Esophagus muscularis mucosa (tissue), 4 donors: ENCODE measurements around the gene ARHGAP30. TPM values are rescaled to one million over a fixed set of nuclear protein-coding genes. Genes with fewer than 3 reads are reported as not detected.
A peak's percentile ranks its signal among the peaks of the same experiment; 100 is the strongest.

ENCODE experiments used
- DNase-seq: peaks from one replicate; pipeline ENCODE4 v3.0.0-alpha.2; 2017; ENCODE audit errors: extremely low spot score
- H3K27ac ChIP-seq, 4 donors: fragments of 200-600 bp; sonication (generic); replicated peaks in 1 of 4; 1 replicate in 3 of 4; 2 replicates in 1 of 4; pipeline ENCODE4 v1.5.1; 2016 to 2019; ENCODE audit warnings: mild to moderate bottlenecking in 1 of 4
- H3K27me3 ChIP-seq, 4 donors: fragments of 200-600 bp; sonication (generic); one replicate each; pipeline versions ENCODE4 v1.5.1 to v1.6.0; 2016 to 2019
- H3K36me3 ChIP-seq, 4 donors: fragments of 200-600 bp; sonication (generic); one replicate each; pipeline ENCODE4 v1.5.1; 2016 to 2019
- H3K4me1 ChIP-seq, 4 donors: fragments of 200-600 bp; sonication (generic); one replicate each; pipeline ENCODE4 v1.5.1; 2016 to 2019
- H3K4me3 ChIP-seq, 4 donors: fragments of 200-600 bp; sonication (generic); 1 replicate in 2 of 4; 2 replicates in 2 of 4; pipeline ENCODE4 v1.5.1; 2016 to 2019; ENCODE audit warnings: mild to moderate bottlenecking in 4 of 4, moderate library complexity in 1 of 4
- H3K9me3 ChIP-seq, 4 donors: fragments of 200-600 bp; sonication (generic); 1 replicate in 3 of 4; 2 replicates in 1 of 4; pipeline ENCODE4 v1.5.1; 2016 to 2019
- EP300 ChIP-seq: sonication (generic); formaldehyde crosslinking; IDR thresholded peaks from one replicate; pipeline ENCODE4 v1.6.1; 2017; ENCODE audit warnings: antibody characterized with exemption
- POLR2A ChIP-seq: fragments of 450-650 bp; IDR thresholded peaks from one replicate; pipeline ENCODE4 v1.6.1; 2017; ENCODE audit warnings: antibody characterized with exemption, moderate library complexity, mild to moderate bottlenecking, low read depth
- POLR2AphosphoS5 ChIP-seq, 2 donors: sonication (generic); formaldehyde crosslinking; IDR thresholded peaks; one replicate each; pipeline ENCODE4 v1.6.1; 2017; ENCODE audit warnings: antibody characterized with exemption in 2 of 2
- WGBS: methylation state at CpG from one replicate; pipeline ENCODE4 v1.1.5; 2018; 5-methylcytosine and 5-hydroxymethylcytosine counted together
- intact Hi-C: fragments of 100-400 bp; cut with DNase I; formaldehyde crosslinking; loops from one replicate; pipeline ENCODE4 v1.15.1; 2023
- total RNA-seq, 4 donors: library from RNA; depleted of rRNA; stranded (reverse); fragments of >200 nt; gene quantifications; one replicate each; pipeline versions ENCODE4 v1.1.0 to v1.2.1, GENCODE V29; 2016
- TF ChIP-seq, protein P1 (sequence below), 3 experiments: fragments of 200-600 bp in 2 of 3; fragments of 450-650 bp in 1 of 3; sonication (generic) in 2 of 3; IDR thresholded peaks; one replicate each; pipeline ENCODE4 v1.5.1; 2017 to 2019; ENCODE audit warnings: antibody characterized with exemption in 3 of 3, mild to moderate bottlenecking in 2 of 3, moderate library complexity in 1 of 3

Gene ARHGAP30
- total RNA-seq, 4 donors from 2014 or later, result 4.6 to 14.1 (median 6.9) TPM

DNA sequence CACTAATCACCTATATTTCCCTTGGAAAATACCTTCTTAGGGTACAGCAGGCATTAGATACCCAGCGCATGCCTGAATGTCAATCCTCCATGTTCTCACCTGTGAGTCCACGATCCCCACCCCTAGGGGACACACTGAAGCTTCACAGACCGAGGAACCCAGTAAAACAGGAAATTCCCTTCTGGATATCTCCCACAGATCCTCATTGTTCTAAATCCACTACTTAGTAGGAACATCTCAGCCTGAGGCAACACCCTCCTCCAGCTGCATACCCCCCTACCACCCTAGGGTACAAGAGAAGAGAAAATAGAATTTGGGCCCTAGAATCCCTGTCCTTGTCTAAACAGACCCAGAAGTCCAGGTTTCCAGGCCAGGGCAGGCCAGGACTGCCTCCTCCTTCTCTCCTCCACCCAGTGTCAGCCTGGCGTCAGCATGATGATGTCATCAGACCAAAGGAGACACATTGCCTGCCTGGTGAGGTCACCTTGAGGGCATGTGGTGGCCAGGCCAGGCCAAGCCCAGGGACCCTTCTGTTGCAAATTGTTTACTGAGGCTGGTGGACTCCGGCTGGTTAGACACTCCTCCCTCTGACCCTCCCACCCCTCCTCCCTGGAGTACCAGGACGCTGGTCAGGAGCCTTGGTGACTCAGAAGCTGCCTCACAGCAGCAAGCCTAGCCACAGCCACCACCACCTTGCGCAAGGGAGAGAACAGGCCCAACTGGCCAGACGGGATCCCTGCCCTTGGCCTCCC, 13.5 kb upstream of the ARHGAP30 start:
- no peaks in the 10 kb centered on the region for H3K4me1 ChIP-seq
- no peak for DNase-seq
- peak overlapping the region in 1 of 4 donors; percentile 34 for H3K27ac ChIP-seq
- H3K4me3 ChIP-seq, result no peak overlapping the region
- peaks cover 0 to 18% (median 0%) of the 10 kb centered on the region in 4 donors for H3K27me3 ChIP-seq
- TF ChIP-seq, protein P1, sequence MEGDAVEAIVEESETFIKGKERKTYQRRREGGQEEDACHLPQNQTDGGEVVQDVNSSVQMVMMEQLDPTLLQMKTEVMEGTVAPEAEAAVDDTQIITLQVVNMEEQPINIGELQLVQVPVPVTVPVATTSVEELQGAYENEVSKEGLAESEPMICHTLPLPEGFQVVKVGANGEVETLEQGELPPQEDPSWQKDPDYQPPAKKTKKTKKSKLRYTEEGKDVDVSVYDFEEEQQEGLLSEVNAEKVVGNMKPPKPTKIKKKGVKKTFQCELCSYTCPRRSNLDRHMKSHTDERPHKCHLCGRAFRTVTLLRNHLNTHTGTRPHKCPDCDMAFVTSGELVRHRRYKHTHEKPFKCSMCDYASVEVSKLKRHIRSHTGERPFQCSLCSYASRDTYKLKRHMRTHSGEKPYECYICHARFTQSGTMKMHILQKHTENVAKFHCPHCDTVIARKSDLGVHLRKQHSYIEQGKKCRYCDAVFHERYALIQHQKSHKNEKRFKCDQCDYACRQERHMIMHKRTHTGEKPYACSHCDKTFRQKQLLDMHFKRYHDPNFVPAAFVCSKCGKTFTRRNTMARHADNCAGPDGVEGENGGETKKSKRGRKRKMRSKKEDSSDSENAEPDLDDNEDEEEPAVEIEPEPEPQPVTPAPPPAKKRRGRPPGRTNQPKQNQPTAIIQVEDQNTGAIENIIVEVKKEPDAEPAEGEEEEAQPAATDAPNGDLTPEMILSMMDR (IDR thresholded peaks at IDR 0.05), result no peak
- peak in 1 of 2 donors; percentile 17 for TF ChIP-seq POLR2AphosphoS5 (IDR thresholded peaks at IDR 0.05)
- intact Hi-C loops, result no loop called here
- no peaks in the 10 kb centered on the region for H3K36me3 ChIP-seq
- no peaks in the 10 kb centered on the region for H3K9me3 ChIP-seq
- 61% methylated on average over 7 of the region's 8 CpGs for WGBS

DNA sequence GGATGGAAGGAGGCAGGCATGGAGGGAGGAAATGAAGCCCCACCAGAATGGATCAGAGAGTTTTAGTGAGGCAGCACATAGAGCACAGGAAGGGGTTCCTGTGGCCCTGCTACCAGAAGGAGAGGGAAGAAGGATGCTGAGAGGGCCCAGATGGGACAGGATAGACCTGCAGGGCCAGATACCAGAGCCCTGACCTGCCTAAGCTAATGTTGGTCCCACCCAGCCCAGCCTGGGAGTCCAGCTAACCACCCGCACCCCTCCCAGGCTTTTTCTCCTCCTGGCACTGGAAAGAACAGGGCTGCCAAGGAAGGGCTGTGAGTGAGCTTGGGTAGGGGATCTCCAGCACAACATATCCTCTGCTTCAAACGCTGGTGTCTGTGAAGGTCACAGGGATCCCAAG, 12.8 kb upstream of the ARHGAP30 start:
- Histone ChIP-seq H3K27me3 (peaks cover 0 to 17% (median 0%) of the 10 kb centered on the region in 4 donors), H3K4me3 (no peak overlapping the region), H3K4me1 (no peaks in the 10 kb centered on the region), H3K36me3 (no peaks in the 10 kb centered on the region), H3K27ac (peak overlapping the region in 1 of 4 donors; percentile 34), H3K9me3 (no peaks in the 10 kb centered on the region)
- TF ChIP-seq, protein P1 (IDR thresholded peaks at IDR 0.05), result no peak
- TF ChIP-seq POLR2AphosphoS5 (IDR thresholded peaks at IDR 0.05) (no peak), POLR2A (no peak), EP300 (no peak)
- DNase-seq, result no peak
- 89% methylated on average over 2 of the region's 2 CpGs for WGBS
- intact Hi-C loops, result no loop called here

DNA sequence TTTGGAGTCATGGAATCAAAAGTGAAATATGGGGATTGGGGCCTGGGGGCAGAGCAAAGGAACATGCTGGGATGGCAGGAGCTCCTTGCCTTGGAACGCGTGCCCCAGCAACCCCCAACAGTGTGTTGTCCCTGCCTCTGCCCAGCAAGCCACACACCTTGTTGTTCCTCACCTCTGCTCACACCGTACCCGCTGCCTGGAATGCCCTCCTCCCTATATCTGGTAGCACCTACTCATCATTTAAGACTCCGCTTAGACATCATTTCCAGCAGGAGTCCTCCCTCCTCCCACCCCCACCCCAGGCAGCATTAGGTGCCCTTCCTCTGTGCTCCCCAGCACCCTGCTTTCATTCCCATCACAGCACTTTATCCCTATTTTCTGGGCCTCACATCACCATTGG, 11.8 kb upstream of the ARHGAP30 start:
- WGBS, result 92% methylated on average over 5 of the region's 5 CpGs
- TF ChIP-seq EP300 (no peak), POLR2AphosphoS5 (IDR thresholded peaks at IDR 0.05) (no peak), POLR2A (no peak)
- TF ChIP-seq, protein P1 (IDR thresholded peaks at IDR 0.05), result no peak
- Histone ChIP-seq H3K4me1 (no peaks in the 10 kb centered on the region), H3K27ac (no peak overlapping the region), H3K4me3 (no peak overlapping the region), H3K9me3 (no peaks in the 10 kb centered on the region), H3K36me3 (no peaks in the 10 kb centered on the region), H3K27me3 (peaks cover 0 to 17% (median 0%) of the 10 kb centered on the region in 4 donors)
- intact Hi-C loops, result no loop called here
- DNase-seq, result no peak

DNA sequence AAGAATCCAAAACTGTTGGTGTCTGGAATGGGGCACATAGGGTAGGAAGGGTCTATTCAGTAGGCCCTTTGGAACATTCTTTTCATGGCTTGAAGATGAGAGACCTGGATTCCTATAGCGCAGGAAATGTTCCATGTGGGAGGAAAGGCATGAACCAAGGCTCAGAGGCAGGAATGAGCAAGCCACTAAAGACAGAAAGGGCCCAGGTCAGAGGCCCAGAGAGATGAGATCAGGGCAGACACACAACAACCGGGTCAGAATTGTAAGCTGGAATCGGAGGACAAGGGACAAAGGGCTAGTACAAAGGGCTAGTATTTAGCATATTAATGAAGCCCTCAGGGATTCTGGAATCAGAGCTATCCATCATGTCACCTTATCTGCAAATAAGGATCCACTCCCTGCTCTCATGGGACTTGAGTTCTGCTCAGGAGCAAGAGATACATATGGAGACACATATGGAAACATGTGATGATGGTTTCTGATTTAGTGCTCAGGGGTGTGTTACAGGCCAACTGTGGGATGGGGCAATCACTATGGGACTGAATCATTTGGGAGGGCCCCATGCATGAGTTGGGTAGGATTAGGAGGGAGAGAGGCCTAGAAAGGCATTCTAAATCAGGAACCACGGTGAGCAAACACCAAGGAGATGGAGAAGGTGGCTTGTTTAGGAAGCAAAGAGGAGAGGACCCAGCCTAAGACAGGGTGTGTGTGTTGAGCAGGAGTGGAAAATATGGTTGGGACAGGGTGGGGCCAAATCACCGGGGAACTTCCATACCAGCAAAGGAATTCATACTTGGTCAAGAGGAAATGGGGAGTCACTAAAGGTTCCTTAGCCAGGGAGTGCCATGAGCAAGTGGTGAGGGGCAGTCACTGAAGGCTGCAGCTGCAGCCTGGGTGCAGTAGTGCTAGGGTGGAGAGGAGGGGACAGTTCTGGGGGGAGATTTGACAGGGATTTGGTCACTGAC, 11.0 kb upstream of the ARHGAP30 start:
- Histone ChIP-seq H3K36me3 (no peaks in the 10 kb centered on the region), H3K4me1 (no peaks in the 10 kb centered on the region), H3K27ac (no peak overlapping the region), H3K4me3 (no peak overlapping the region), H3K27me3 (peaks cover 0 to 17% (median 0%) of the 10 kb centered on the region in 4 donors), H3K9me3 (no peaks in the 10 kb centered on the region)
- no peak for DNase-seq
- intact Hi-C loops, result no loop called here
- 74% methylated on average over 5 of the region's 5 CpGs for WGBS
- TF ChIP-seq, protein P1 (IDR thresholded peaks at IDR 0.05), result no peak
- TF ChIP-seq POLR2AphosphoS5 (IDR thresholded peaks at IDR 0.05), result no peak
- TF ChIP-seq EP300, result no peak
- no peak for TF ChIP-seq POLR2A
